Natural killer cell (primary cell): ENCODE data around the gene EHBP1L1. TPM values are rescaled to one million over a fixed set of nuclear protein-coding genes. Genes with fewer than 3 reads are reported as not detected.

Source experiments
- ATAC-seq, 3 donors: fragments of 150-1000 bp in 2 of 3; fragments of 200-7000 bp in 1 of 3; cut with Tn5 transposase; 1 replicate in 1 of 3; 2 replicates in 2 of 3; pipeline ENCODE4 v1.10.0; 2021; ENCODE audit warnings: mild to moderate bottlenecking in 2 of 3, moderate library complexity in 2 of 3
- DNase-seq, 2 donors: peaks; one replicate each; pipeline versions ENCODE4 v3.0.0 to v3.0.0-alpha.2; 2013 to 2021; ENCODE audit warnings: mixed read lengths in 1 of 2
- H3K27ac ChIP-seq: one replicate; pipeline ENCODE4 v1.5.1; 2013; ENCODE audit warnings: mild to moderate bottlenecking, low read length
- H3K27me3 ChIP-seq: one replicate; pipeline ENCODE4 v1.6.1; 2013; ENCODE audit warnings: low read length; ENCODE audit not compliant: control insufficient read depth, insufficient read depth
- H3K36me3 ChIP-seq: one replicate; pipeline ENCODE4 v1.6.1; 2013; ENCODE audit warnings: low read length; ENCODE audit not compliant: control insufficient read depth, insufficient read depth
- H3K4me1 ChIP-seq: one replicate; pipeline ENCODE4 v1.6.1; 2013; ENCODE audit warnings: low read length; ENCODE audit not compliant: control insufficient read depth, insufficient read depth
- H3K4me3 ChIP-seq: one replicate; pipeline ENCODE4 v1.5.1; 2013; ENCODE audit warnings: low read length
- H3K9me3 ChIP-seq: one replicate; pipeline ENCODE4 v1.6.1; 2013; ENCODE audit warnings: low read length; ENCODE audit not compliant: control insufficient read depth, insufficient read depth
- H3K27ac Mint-ChIP-seq, 2 donors: one replicate each; pipeline ENCODE4 v1.8.0; 2022; ENCODE audit warnings: mild to moderate bottlenecking in 2 of 2, mixed read lengths in 2 of 2, moderate library complexity in 1 of 2
- H3K27me3 Mint-ChIP-seq, 2 donors: one replicate each; pipeline ENCODE4 v1.8.0; 2022; ENCODE audit warnings: low read depth in 2 of 2, mixed read lengths in 2 of 2
- H3K36me3 Mint-ChIP-seq: one replicate; pipeline ENCODE4 v1.8.0; 2022; ENCODE audit warnings: mixed read lengths
- H3K4me1 Mint-ChIP-seq, 2 donors: one replicate each; pipeline ENCODE4 v1.8.0; 2022; ENCODE audit warnings: mixed read lengths in 2 of 2
- H3K4me3 Mint-ChIP-seq: one replicate; pipeline ENCODE4 v1.8.0; 2022; ENCODE audit warnings: mild to moderate bottlenecking, moderate library complexity, mixed read lengths
- H3K9me3 Mint-ChIP-seq, 2 donors: one replicate each; pipeline ENCODE4 v1.8.0; 2022; ENCODE audit warnings: mixed read lengths in 2 of 2
- CTCF ChIP-seq: fragments of 200-600 bp; IDR thresholded peaks from one replicate; pipeline ENCODE4 v1.8.0; 2022; ENCODE audit warnings: antibody characterized with exemption
- WGBS: methylation state at CpG from one replicate; pipeline ENCODE4 v1.1.7; 2013; ENCODE audit warnings: missing lambda C conversion rate; ENCODE audit not compliant: insufficient coverage; 5-methylcytosine and 5-hydroxymethylcytosine counted together
- intact Hi-C: fragments of 100-400 bp; cut with micrococcal nuclease; formaldehyde crosslinking; loops from one replicate; pipeline ENCODE4 v1.14.2; 2022
- total RNA-seq, 4 donors: library from RNA; stranded (reverse); fragments of 120-200 nt in 1 of 4; gene quantifications; one replicate each; pipeline versions ENCODE4 v1.2.3 to v1.2.4, GENCODE V29; 2013 to 2022

The EHBP1L1 gene
- total RNA-seq, 3 donors from 2014 or later (not counting 1 experiment from before 2014, with no cell fraction given), result 129 to 137 (median 135) TPM

GRCh38 chr11:65623177-65623576, 47.3 kb downstream of the EHBP1L1 start:
- 96% methylated on average over 14 of the region's 14 CpGs for WGBS
- intact Hi-C loops, result no loop called here
- H3K36me3 ChIP-seq, result peaks cover 87% of the 10 kb centered on the region

GRCh38 chr11:65623852-65624616, 48.2 kb downstream of the EHBP1L1 start:
- Mint-ChIP-seq H3K9me3 (no peaks in the 10 kb centered on the region), H3K4me3 (no peak overlapping the region), H3K36me3 (no peaks in the 10 kb centered on the region), H3K27me3 (no peaks in the 10 kb centered on the region), H3K4me1 (peaks cover 7 to 20% of the 10 kb centered on the region in 2 donors), H3K27ac (peak overlapping the region in 1 of 2 donors; percentile 43)
- no peak overlapping the region for H3K27ac ChIP-seq
- intact Hi-C loops, result no loop called here
- H3K9me3 ChIP-seq, result no peaks in the 10 kb centered on the region
- DNase-seq, result no peak
- WGBS, result 97% methylated on average over 23 of the region's 25 CpGs
- ATAC-seq, result no peak
- no peaks in the 10 kb centered on the region for H3K27me3 ChIP-seq
- TF ChIP-seq CTCF, result no peak
- H3K36me3 ChIP-seq, result peaks cover 85% of the 10 kb centered on the region
- peaks cover 10% of the 10 kb centered on the region for H3K4me1 ChIP-seq
- H3K4me3 ChIP-seq, result no peak overlapping the region

More at GRCh38 chr11:65623177-65623576, 47.3 kb downstream of the EHBP1L1 start:
- ATAC-seq (no peak), DNase-seq (no peak)
- no peak overlapping the region for H3K27ac Mint-ChIP-seq
- no peaks in the 10 kb centered on the region for H3K27me3 Mint-ChIP-seq
- no peaks in the 10 kb centered on the region for H3K9me3 Mint-ChIP-seq
- no peak for TF ChIP-seq CTCF
- Histone ChIP-seq H3K4me3 (no peak overlapping the region), H3K4me1 (peaks cover 10% of the 10 kb centered on the region), H3K27me3 (no peaks in the 10 kb centered on the region), H3K9me3 (no peaks in the 10 kb centered on the region), H3K27ac (no peak overlapping the region)
- H3K4me3 Mint-ChIP-seq, result no peak overlapping the region
- peaks cover 7 to 27% of the 10 kb centered on the region in 2 donors for H3K4me1 Mint-ChIP-seq
- no peaks in the 10 kb centered on the region for H3K36me3 Mint-ChIP-seq

GRCh38 chr11:65624931-65625627, 49.2 kb downstream of the EHBP1L1 start:
- H3K36me3 Mint-ChIP-seq, result no peaks in the 10 kb centered on the region
- no peaks in the 10 kb centered on the region for H3K9me3 Mint-ChIP-seq
- Histone ChIP-seq H3K27me3 (no peaks in the 10 kb centered on the region), H3K9me3 (no peaks in the 10 kb centered on the region), H3K4me3 (no peak overlapping the region), H3K4me1 (peaks cover 10% of the 10 kb centered on the region), H3K27ac (no peak overlapping the region), H3K36me3 (peaks cover 88% of the 10 kb centered on the region)
- H3K27me3 Mint-ChIP-seq, result no peaks in the 10 kb centered on the region
- H3K4me1 Mint-ChIP-seq, result peaks cover 7 to 20% of the 10 kb centered on the region in 2 donors
- peak overlapping the region in 1 of 2 donors; percentile 43 for H3K27ac Mint-ChIP-seq
- peak in 2 of 3 donors; percentile 16 to 29 for ATAC-seq
- DNase-seq, result no peak
- intact Hi-C loops, result loop anchor here (5.0 kb wide), 2 partner anchors 37 to 192 kb away; partner anchors contain the start of gene RELA
- H3K4me3 Mint-ChIP-seq, result no peak overlapping the region
- 75% methylated on average over 29 of the region's 30 CpGs for WGBS
- TF ChIP-seq CTCF, result no peak
